ENCODE data around the gene RBBP6. TPM values are rescaled to one million over a fixed set of nuclear protein-coding genes. Genes with fewer than 3 reads are reported as not detected.

Gene RBBP6
- total RNA-seq, 1 donor from 2014 or later = 56.9 TPM

- Mint-ChIP-seq H3K27ac (ENCODE audit: unreplicated experiment) (no peak overlapping the region), H3K4me3 (ENCODE audit: unreplicated experiment) (no peak overlapping the region), H3K36me3 (ENCODE audit: unreplicated experiment) (no peaks in the 10 kb centered on the region), H3K4me1 (ENCODE audit: low read depth, unreplicated experiment) (no peaks in the 10 kb centered on the region), H3K27me3 (ENCODE audit: unreplicated experiment) (peaks cover 3% of the 10 kb centered on the region), H3K9me3 (ENCODE audit: unreplicated experiment) (peaks cover 3% of the 10 kb centered on the region)
- TF ChIP-seq CTCF (IDR thresholded peaks at IDR 0.05; ENCODE audit: partially characterized antibody, unreplicated experiment) = no peak
- DNase-seq = no peak
Measured at GRCh38 chr16:24522751-24523150, 16.6 kb upstream of the RBBP6 start.

- no peak overlapping the region for H3K27ac Mint-ChIP-seq (ENCODE audit: unreplicated experiment)
- H3K27me3 Mint-ChIP-seq (ENCODE audit: unreplicated experiment) = peaks cover 3% of the 10 kb centered on the region
- no peak for DNase-seq
- H3K4me1 Mint-ChIP-seq (ENCODE audit: low read depth, unreplicated experiment) = no peaks in the 10 kb centered on the region
- no peaks in the 10 kb centered on the region for H3K36me3 Mint-ChIP-seq (ENCODE audit: unreplicated experiment)
- H3K4me3 Mint-ChIP-seq (ENCODE audit: unreplicated experiment) = no peak overlapping the region
- H3K9me3 Mint-ChIP-seq (ENCODE audit: unreplicated experiment) = peaks cover 3% of the 10 kb centered on the region
- TF ChIP-seq CTCF (IDR thresholded peaks at IDR 0.05; ENCODE audit: partially characterized antibody, unreplicated experiment) = no peak
Measured at GRCh38 chr16:24523569-24523968, 15.8 kb upstream of the RBBP6 start.

GRCh38 chr16:24524855-24525677 lies 14.3 kb upstream of the RBBP6 start:
- TF ChIP-seq CTCF (IDR thresholded peaks at IDR 0.05; ENCODE audit: partially characterized antibody, unreplicated experiment) = no peak
- Mint-ChIP-seq H3K4me1 (ENCODE audit: low read depth, unreplicated experiment) (no peaks in the 10 kb centered on the region), H3K27ac (ENCODE audit: unreplicated experiment) (no peak overlapping the region), H3K36me3 (ENCODE audit: unreplicated experiment) (no peaks in the 10 kb centered on the region), H3K9me3 (ENCODE audit: unreplicated experiment) (peaks cover 3% of the 10 kb centered on the region), H3K27me3 (ENCODE audit: unreplicated experiment) (peaks cover 3% of the 10 kb centered on the region), H3K4me3 (ENCODE audit: unreplicated experiment) (no peak overlapping the region)
- no peak for DNase-seq

- Mint-ChIP-seq H3K4me1 (ENCODE audit: low read depth, unreplicated experiment) (no peaks in the 10 kb centered on the region), H3K4me3 (ENCODE audit: unreplicated experiment) (no peak overlapping the region), H3K27ac (ENCODE audit: unreplicated experiment) (no peak overlapping the region), H3K9me3 (ENCODE audit: unreplicated experiment) (peaks cover 3% of the 10 kb centered on the region), H3K36me3 (ENCODE audit: unreplicated experiment) (no peaks in the 10 kb centered on the region), H3K27me3 (ENCODE audit: unreplicated experiment) (peaks cover 3% of the 10 kb centered on the region)
- no peak for DNase-seq
- TF ChIP-seq CTCF (IDR thresholded peaks at IDR 0.05; ENCODE audit: partially characterized antibody, unreplicated experiment) = no peak
Measured at GRCh38 chr16:24525970-24526559, 13.3 kb upstream of the RBBP6 start.

Data from glutamatergic neuron (in vitro differentiated cells).